Measurements from ENCODE around the gene DIP2B. TPM values are rescaled to one million over a fixed set of nuclear protein-coding genes. Genes with fewer than 3 reads are reported as not detected.

Gene DIP2B
- total and polyA plus RNA-seq, 8 donors = 2.7 to 136 (median 8.9) TPM

- Histone ChIP-seq H3K27ac (peak overlapping the region in 2 of 5 donors; percentile 17 to 54), H3K9me3 (no peaks in the 10 kb centered on the region), H3K27me3 (no peaks in the 10 kb centered on the region), H3K4me3 (no peak overlapping the region), H3K4me1 (peaks cover 21 to 76% (median 54%) of the 10 kb centered on the region in 4 donors), H3K36me3 (no peaks in the 10 kb centered on the region)
- DNase-seq = peak in 1 of 2 donors; percentile 55
- TF ChIP-seq POLR2A (IDR thresholded peaks at IDR 0.05) = no peak
- peak in 1 of 3 donors; percentile 50 for TF ChIP-seq POLR2AphosphoS5 (IDR thresholded peaks at IDR 0.05)
- intact Hi-C loops (cut with DNase I; ENCODE audit: low total_unique reads) = no loop called here
- WGBS, 5 donors = 48 to 67% (median 57%) methylated on average over 7 of the region's 7 CpGs
These were observed 114.3 kb downstream of the DIP2B start for GRCh38 chr12:50618864-50619609.

GRCh38 chr12:50619610-50619958, 114.8 kb downstream of the DIP2B start:
- intact Hi-C loops (cut with DNase I; ENCODE audit: low total_unique reads) = no loop called here
- Histone ChIP-seq H3K27ac (peak overlapping the region in 2 of 5 donors; percentile 17 to 54), H3K4me3 (no peak overlapping the region), H3K36me3 (no peaks in the 10 kb centered on the region), H3K27me3 (no peaks in the 10 kb centered on the region), H3K4me1 (peaks cover 21 to 76% (median 54%) of the 10 kb centered on the region in 4 donors), H3K9me3 (no peaks in the 10 kb centered on the region)
- WGBS, 5 donors = 77 to 84% (median 81%) methylated on average over 2 of the region's 2 CpGs
- no peak for TF ChIP-seq EP300 (IDR thresholded peaks at IDR 0.05)
- no peak for TF ChIP-seq POLR2AphosphoS5 (IDR thresholded peaks at IDR 0.05)
- no peak for TF ChIP-seq POLR2A (IDR thresholded peaks at IDR 0.05)
- TF ChIP-seq CTCF (IDR thresholded peaks at IDR 0.05) = no peak
- DNase-seq = no peak

- WGBS, 5 donors = 67 to 73% (median 70%) methylated on average over 9 of the region's 9 CpGs
These were observed 115.6 kb downstream of the DIP2B start for GRCh38 chr12:50620109-50620977.

GRCh38 chr12:50620978-50621360, 116.2 kb downstream of the DIP2B start:
- peaks cover 0 to under 1% (median under 1%) of the 10 kb centered on the region in 4 donors for H3K36me3 ChIP-seq
- TF ChIP-seq POLR2A (IDR thresholded peaks at IDR 0.05) = no peak
- TF ChIP-seq CTCF (IDR thresholded peaks at IDR 0.05) = no peak
- H3K9me3 ChIP-seq = no peaks in the 10 kb centered on the region
- WGBS, 5 donors = 76 to 83% (median 79%) methylated on average over 1 of the region's 1 CpG
- H3K4me3 ChIP-seq = no peak overlapping the region
- H3K4me1 ChIP-seq = peaks cover 20 to 82% (median 52%) of the 10 kb centered on the region in 4 donors
- DNase-seq = no peak
- intact Hi-C loops (cut with DNase I; ENCODE audit: low total_unique reads) = no loop called here
- H3K27ac ChIP-seq = peak overlapping the region in 1 of 5 donors; percentile 20
- H3K27me3 ChIP-seq = no peaks in the 10 kb centered on the region

More at GRCh38 chr12:50620109-50620977, 115.6 kb downstream of the DIP2B start:
- DNase-seq = peak in 1 of 2 donors; percentile 51
- peaks cover 21 to 82% (median 57%) of the 10 kb centered on the region in 4 donors for H3K4me1 ChIP-seq
- H3K9me3 ChIP-seq = no peaks in the 10 kb centered on the region
- TF ChIP-seq POLR2AphosphoS5 (IDR thresholded peaks at IDR 0.05) = no peak
- no peak for TF ChIP-seq EP300 (IDR thresholded peaks at IDR 0.05)
- no peak for TF ChIP-seq CTCF (IDR thresholded peaks at IDR 0.05)
- TF ChIP-seq POLR2A (IDR thresholded peaks at IDR 0.05) = no peak
- no peak overlapping the region for H3K4me3 ChIP-seq
- intact Hi-C loops (cut with DNase I; ENCODE audit: low total_unique reads) = no loop called here
- H3K36me3 ChIP-seq = no peaks in the 10 kb centered on the region
- H3K27me3 ChIP-seq = no peaks in the 10 kb centered on the region
- H3K27ac ChIP-seq = peak overlapping the region in 2 of 5 donors; percentile 17 to 54

All from stomach (tissue), 9 donors.